ENCODE measurements around the gene SPANXN1. TPM values are rescaled to one million over a fixed set of nuclear protein-coding genes. Genes with fewer than 3 reads are reported as not detected.

The SPANXN1 gene
- total RNA-seq, 1 experiment from 2014 or later, result not detected

DNA sequence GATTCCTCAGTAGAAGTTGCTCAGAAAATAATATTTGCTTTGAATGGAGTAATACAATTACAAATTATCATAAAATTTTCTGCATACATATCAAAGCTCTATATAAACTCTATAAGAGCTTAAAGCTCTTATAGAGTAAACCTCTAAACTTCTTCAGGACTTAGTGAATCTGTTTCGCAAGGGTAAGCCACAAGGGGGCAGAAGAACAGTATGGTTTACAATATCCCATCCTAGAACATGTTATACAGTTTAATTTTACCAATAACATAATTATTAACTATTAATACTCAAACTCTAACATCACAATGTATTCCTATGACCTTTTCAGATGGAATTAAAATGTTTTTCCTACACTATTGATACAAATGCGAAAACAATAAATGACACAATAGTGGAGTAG is 33.8 kb upstream of the SPANXN1 start (continued):
- TF ChIP-seq, protein P1, sequence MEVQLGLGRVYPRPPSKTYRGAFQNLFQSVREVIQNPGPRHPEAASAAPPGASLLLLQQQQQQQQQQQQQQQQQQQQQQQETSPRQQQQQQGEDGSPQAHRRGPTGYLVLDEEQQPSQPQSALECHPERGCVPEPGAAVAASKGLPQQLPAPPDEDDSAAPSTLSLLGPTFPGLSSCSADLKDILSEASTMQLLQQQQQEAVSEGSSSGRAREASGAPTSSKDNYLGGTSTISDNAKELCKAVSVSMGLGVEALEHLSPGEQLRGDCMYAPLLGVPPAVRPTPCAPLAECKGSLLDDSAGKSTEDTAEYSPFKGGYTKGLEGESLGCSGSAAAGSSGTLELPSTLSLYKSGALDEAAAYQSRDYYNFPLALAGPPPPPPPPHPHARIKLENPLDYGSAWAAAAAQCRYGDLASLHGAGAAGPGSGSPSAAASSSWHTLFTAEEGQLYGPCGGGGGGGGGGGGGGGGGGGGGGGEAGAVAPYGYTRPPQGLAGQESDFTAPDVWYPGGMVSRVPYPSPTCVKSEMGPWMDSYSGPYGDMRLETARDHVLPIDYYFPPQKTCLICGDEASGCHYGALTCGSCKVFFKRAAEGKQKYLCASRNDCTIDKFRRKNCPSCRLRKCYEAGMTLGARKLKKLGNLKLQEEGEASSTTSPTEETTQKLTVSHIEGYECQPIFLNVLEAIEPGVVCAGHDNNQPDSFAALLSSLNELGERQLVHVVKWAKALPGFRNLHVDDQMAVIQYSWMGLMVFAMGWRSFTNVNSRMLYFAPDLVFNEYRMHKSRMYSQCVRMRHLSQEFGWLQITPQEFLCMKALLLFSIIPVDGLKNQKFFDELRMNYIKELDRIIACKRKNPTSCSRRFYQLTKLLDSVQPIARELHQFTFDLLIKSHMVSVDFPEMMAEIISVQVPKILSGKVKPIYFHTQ (CRISPR knock-in tag; IDR thresholded peaks at IDR 0.05), result no peak
- no peak for TF ChIP-seq ESRRA (CRISPR knock-in tag; IDR thresholded peaks at IDR 0.05; ENCODE audit: borderline replicate concordance)
- TF ChIP-seq ELF4 (CRISPR knock-in tag; IDR thresholded peaks at IDR 0.05; ENCODE audit: low read depth), result no peak
- no peak for TF ChIP-seq EMX1 (CRISPR knock-in tag; IDR thresholded peaks at IDR 0.05)
- TF ChIP-seq, protein P2, sequence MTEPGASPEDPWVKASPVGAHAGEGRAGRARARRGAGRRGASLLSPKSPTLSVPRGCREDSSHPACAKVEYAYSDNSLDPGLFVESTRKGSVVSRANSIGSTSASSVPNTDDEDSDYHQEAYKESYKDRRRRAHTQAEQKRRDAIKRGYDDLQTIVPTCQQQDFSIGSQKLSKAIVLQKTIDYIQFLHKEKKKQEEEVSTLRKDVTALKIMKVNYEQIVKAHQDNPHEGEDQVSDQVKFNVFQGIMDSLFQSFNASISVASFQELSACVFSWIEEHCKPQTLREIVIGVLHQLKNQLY (CRISPR knock-in tag; IDR thresholded peaks at IDR 0.05), result no peak
- no peak for TF ChIP-seq FOXK1 (CRISPR knock-in tag; IDR thresholded peaks at IDR 0.05)
- TF ChIP-seq ZNF671 (CRISPR knock-in tag; IDR thresholded peaks at IDR 0.05), result no peak
- TF ChIP-seq, protein P3, sequence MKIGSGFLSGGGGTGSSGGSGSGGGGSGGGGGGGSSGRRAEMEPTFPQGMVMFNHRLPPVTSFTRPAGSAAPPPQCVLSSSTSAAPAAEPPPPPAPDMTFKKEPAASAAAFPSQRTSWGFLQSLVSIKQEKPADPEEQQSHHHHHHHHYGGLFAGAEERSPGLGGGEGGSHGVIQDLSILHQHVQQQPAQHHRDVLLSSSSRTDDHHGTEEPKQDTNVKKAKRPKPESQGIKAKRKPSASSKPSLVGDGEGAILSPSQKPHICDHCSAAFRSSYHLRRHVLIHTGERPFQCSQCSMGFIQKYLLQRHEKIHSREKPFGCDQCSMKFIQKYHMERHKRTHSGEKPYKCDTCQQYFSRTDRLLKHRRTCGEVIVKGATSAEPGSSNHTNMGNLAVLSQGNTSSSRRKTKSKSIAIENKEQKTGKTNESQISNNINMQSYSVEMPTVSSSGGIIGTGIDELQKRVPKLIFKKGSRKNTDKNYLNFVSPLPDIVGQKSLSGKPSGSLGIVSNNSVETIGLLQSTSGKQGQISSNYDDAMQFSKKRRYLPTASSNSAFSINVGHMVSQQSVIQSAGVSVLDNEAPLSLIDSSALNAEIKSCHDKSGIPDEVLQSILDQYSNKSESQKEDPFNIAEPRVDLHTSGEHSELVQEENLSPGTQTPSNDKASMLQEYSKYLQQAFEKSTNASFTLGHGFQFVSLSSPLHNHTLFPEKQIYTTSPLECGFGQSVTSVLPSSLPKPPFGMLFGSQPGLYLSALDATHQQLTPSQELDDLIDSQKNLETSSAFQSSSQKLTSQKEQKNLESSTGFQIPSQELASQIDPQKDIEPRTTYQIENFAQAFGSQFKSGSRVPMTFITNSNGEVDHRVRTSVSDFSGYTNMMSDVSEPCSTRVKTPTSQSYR (CRISPR knock-in tag; IDR thresholded peaks at IDR 0.05), result no peak
- no peak for TF ChIP-seq NR3C1 (CRISPR knock-in tag; conservative IDR thresholded peaks at IDR 0.05; ENCODE audit: low read depth)
- no peak for TF ChIP-seq MXD4 (CRISPR knock-in tag; IDR thresholded peaks at IDR 0.05; ENCODE audit: borderline replicate concordance)
- TF ChIP-seq, protein P4, sequence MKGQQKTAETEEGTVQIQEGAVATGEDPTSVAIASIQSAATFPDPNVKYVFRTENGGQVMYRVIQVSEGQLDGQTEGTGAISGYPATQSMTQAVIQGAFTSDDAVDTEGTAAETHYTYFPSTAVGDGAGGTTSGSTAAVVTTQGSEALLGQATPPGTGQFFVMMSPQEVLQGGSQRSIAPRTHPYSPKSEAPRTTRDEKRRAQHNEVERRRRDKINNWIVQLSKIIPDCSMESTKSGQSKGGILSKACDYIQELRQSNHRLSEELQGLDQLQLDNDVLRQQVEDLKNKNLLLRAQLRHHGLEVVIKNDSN (CRISPR knock-in tag; IDR thresholded peaks at IDR 0.05), result no peak
- no peak for TF ChIP-seq NFE2L1 (CRISPR knock-in tag; IDR thresholded peaks at IDR 0.05)
- no peak for TF ChIP-seq NR2C2 (CRISPR knock-in tag; IDR thresholded peaks at IDR 0.05)
- TF ChIP-seq SP1 (CRISPR knock-in tag; conservative IDR thresholded peaks at IDR 0.05), result no peak
- no peak for TF ChIP-seq ETV6 (CRISPR knock-in tag; IDR thresholded peaks at IDR 0.05)

DNA sequence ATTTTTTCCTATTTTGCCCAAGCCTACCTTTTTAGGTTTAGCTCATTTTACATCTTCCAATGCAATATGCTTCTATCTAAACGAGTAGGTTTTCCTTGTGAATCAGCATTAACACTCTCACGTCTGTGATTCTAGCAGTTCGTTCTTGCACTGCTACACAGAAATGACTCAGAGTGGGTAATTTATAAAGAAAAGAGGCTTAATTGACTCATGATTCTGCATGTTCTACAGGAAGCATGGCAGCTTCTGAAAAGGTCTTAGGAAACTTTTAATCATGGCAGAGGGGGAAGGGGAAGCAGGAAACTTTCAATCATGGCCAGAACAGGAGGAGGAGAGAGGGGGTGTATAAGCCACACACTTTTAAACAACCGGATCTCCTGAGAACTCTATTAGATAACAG is 44.9 kb downstream of the SPANXN1 start:
- Mint-ChIP-seq H3K4me1 (no peaks in the 10 kb centered on the region), H3K27me3 (ENCODE audit: low read depth) (no peaks in the 10 kb centered on the region), H3K4me3 (no peak overlapping the region), H3K36me3 (peaks cover 14% of the 10 kb centered on the region), H3K9me3 (peaks cover 30% of the 10 kb centered on the region), H3K27ac (no peak overlapping the region)
- ATAC-seq (no peak), DNase-seq (ENCODE audit: low spot score) (no peak)
- ChIA-PET CTCF (no interaction called here), POLR2A (no interaction called here)
- TF ChIP-seq, protein P2 (CRISPR knock-in tag; IDR thresholded peaks at IDR 0.05), result no peak
- TF ChIP-seq, protein P1 (CRISPR knock-in tag; IDR thresholded peaks at IDR 0.05), result no peak
- TF ChIP-seq, protein P5, sequence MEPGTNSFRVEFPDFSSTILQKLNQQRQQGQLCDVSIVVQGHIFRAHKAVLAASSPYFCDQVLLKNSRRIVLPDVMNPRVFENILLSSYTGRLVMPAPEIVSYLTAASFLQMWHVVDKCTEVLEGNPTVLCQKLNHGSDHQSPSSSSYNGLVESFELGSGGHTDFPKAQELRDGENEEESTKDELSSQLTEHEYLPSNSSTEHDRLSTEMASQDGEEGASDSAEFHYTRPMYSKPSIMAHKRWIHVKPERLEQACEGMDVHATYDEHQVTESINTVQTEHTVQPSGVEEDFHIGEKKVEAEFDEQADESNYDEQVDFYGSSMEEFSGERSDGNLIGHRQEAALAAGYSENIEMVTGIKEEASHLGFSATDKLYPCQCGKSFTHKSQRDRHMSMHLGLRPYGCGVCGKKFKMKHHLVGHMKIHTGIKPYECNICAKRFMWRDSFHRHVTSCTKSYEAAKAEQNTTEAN (CRISPR knock-in tag; IDR thresholded peaks at IDR 0.05), result no peak
- no peak for TF ChIP-seq TEAD4 (CRISPR knock-in tag; IDR thresholded peaks at IDR 0.05)
- TF ChIP-seq, protein P6, sequence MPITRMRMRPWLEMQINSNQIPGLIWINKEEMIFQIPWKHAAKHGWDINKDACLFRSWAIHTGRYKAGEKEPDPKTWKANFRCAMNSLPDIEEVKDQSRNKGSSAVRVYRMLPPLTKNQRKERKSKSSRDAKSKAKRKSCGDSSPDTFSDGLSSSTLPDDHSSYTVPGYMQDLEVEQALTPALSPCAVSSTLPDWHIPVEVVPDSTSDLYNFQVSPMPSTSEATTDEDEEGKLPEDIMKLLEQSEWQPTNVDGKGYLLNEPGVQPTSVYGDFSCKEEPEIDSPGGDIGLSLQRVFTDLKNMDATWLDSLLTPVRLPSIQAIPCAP (CRISPR knock-in tag; IDR thresholded peaks at IDR 0.05), result no peak
- no peak for TF ChIP-seq ZNF423 (CRISPR knock-in tag; IDR thresholded peaks at IDR 0.05)
- TF ChIP-seq, protein P7, sequence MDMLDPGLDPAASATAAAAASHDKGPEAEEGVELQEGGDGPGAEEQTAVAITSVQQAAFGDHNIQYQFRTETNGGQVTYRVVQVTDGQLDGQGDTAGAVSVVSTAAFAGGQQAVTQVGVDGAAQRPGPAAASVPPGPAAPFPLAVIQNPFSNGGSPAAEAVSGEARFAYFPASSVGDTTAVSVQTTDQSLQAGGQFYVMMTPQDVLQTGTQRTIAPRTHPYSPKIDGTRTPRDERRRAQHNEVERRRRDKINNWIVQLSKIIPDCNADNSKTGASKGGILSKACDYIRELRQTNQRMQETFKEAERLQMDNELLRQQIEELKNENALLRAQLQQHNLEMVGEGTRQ (CRISPR knock-in tag; IDR thresholded peaks at IDR 0.05), result no peak
- no peak for TF ChIP-seq FOXJ3 (CRISPR knock-in tag; IDR thresholded peaks at IDR 0.05; ENCODE audit: borderline replicate concordance)
- TF ChIP-seq SOX15 (CRISPR knock-in tag; IDR thresholded peaks at IDR 0.05), result no peak
- TF ChIP-seq ESRRA (CRISPR knock-in tag; IDR thresholded peaks at IDR 0.05; ENCODE audit: borderline replicate concordance), result no peak
